ENCODE data around the gene ARMC6.
A peak's percentile ranks its signal among the peaks of the same experiment; 100 is the strongest.
"Not testable (repeated sequence)": the region's sequence is repeated elsewhere in the genome, so short reads cannot be mapped to it uniquely, and the experiment has no call there.

The ARMC6 gene

GRCh38 chr19:19022380-19022961 is 10.9 kb upstream of the ARMC6 start:
- DNase-seq (ENCODE audit: low read depth): no peak

- not testable (repeated sequence) for DNase-seq (ENCODE audit: low read depth)
Observed at GRCh38 chr19:19023376-19023775, 10.0 kb upstream of the ARMC6 start.

DNA sequence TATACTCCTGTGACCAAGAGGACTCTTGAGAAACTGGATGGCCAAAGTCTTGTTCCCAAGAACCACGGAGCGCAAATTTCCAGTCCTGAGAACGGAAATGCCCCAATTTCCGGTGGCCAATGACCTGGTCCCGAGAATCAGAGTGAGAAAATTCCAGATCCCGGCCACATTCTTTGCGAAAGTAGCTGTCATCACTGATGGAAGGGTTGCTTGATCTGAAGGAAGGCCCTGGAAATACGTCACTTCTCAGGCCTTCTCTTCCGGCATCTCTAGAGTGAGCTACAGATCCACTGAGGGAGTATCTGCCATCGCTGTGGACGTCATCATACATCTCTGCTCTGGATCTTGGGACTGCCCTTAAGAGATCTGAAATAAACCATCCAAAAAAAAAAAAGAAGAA is 7.5 kb upstream of the ARMC6 start:
- no peak for DNase-seq (ENCODE audit: low read depth)

DNA sequence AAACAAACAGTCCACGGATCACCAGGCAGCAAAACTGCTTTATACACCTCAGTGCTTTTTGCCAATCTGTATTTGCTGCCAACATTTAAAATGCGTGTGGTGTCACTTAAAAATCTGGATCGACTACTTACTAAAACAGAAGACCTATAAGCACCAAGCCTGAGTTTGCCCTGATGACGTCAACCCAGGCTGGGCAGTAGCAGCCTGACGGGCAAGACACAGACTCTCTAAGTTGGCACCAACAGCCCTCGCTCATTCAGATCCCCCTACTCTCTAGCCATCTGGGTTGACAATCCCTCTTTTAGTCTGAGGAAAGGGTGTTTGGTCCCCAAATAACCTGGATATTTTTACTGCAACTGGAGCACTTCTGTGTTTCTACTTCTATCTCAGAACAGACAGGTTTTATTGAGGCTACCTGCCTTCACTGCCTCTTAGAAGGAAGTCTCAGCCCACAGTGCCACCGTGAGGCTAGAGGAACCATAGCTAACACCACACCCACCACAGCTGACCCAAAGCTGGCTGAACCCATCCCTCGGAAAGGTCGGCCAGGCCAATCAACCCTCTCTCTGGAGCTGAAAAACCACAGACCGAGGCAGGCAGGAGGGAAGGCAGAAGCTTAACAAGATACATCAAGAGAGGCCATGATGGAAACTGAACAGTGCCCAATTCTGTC is 7.0 kb upstream of the ARMC6 start:
- DNase-seq (ENCODE audit: low read depth): no peak

- DNase-seq (ENCODE audit: low read depth): no peak
Observed at GRCh38 chr19:19027228-19027627, 6.2 kb upstream of the ARMC6 start.

GRCh38 chr19:19028526-19028925 is 4.9 kb upstream of the ARMC6 start:
- DNase-seq (ENCODE audit: low read depth): no peak

DNA sequence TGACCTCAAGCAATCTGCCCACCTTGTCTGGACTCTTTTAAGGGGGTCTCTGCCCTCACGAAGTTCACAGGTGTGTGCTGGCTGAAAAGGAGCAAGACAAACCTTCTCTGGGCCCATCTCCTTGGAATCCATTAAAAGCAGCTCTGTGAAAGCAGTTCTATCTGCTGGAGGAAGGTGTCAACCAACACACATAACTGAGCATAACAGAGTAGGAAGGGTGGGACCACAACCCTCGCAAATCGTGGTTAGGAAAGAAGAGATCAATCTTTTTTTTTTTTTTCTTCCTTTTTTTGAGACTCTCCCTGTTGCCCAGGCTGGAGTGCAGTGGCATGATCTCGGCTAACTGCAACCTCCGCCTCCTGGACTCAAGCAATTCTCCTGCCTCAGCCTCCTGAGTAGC is 1.5 kb upstream of the ARMC6 start:
- no peak for DNase-seq (ENCODE audit: low read depth)

DNA sequence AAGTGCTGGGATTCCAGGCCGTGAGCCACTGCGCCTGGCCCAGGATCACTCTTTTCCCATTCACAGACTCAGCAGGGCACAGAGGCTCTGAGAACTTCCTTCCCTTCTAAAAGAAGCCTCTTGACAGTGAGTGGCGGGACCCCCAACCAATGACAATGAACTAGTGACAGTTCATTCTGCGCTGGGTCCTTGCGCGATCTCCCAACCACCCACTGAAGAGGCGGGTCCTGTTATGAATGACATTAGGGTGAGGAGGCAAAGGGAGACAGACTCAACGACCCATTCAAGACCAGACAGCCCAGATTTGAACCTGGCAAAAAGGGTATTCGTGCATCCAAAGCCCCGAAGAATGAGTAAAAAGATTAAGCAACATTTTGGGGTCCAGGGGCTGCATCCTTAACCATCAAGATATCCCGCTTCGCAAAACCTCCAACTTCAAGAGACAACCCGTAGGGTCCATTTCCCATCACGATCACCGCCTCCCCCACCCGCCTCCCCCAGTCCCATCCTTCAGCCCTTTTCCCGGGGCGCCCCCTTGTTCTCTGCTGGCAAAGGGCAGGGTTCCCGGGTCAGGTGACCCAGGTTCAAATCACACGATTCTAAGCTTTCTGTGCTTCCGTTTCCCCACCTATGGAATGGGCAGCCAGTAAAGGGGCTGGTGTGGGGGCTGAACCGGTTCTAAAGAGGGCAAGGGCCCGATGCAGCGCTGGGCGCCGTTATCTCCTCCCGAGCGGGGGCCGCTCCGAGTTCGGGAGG is 805 bp upstream of the ARMC6 start:
- DNase-seq (ENCODE audit: low read depth): peak; percentile 79

GRCh38 chr19:19033176-19033425 is 302 bp upstream of the ARMC6 start:
- no peak for DNase-seq (ENCODE audit: low read depth)

DNA sequence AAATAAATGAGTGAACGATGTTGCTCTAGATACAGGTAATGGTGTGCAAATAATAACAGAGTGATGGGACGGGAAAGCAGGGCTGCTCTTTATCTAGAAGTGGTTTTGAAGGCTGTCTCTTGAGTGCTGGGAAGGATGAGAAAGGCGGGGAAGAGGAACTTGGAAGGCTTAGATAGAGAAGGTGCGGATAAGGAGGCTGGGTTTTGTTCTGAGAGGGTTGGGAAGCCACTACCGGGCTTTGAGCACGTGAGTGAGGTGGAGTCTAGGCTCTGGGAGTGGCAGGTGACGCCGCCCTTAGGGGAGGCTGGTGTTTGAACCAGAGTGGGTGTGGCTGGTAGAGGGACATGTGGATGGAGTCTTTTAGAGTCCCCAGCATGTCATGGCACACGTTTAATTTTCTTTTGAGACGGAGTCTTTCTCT is 811 bp downstream of the ARMC6 start:
- DNase-seq (ENCODE audit: low read depth): peak; percentile 75

GRCh38 chr19:19039901-19040300 is 6.5 kb downstream of the ARMC6 start:
- DNase-seq (ENCODE audit: low read depth): peak; percentile 8

GRCh38 chr19:19040417-19040816 is 7.0 kb downstream of the ARMC6 start:
- no peak for DNase-seq (ENCODE audit: low read depth)

DNA sequence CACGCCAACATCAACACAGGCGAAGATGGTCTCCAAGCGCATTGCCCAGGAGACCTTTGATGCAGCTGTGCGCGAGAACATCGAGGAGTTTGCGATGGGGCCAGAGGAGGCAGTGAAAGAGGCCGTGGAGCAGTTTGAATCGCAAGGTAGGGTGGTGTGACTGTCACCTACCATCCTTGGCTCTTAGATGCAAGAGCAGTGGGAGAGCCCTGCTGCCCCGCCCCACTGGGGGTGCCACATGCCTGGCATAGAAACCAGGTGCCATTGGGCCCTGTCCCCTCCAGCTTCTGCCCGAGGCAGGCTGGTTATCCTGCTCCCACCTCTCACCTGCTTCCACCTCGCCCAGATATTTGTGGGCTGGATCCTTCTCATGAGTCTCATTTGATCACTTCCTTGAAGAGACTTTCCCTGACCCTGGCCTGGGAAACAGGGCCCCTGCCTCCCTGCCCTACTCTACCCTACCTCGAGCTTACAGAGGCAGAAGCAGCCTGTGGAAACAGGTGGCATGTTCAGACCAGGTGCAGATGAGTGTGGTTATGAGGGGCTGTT is 9.4 kb downstream of the ARMC6 start:
- DNase-seq (ENCODE audit: low read depth): no peak

- DNase-seq (ENCODE audit: low read depth): no peak
Observed at GRCh38 chr19:19043481-19043880, 10.1 kb downstream of the ARMC6 start.

GRCh38 chr19:19043881-19044280 is 10.5 kb downstream of the ARMC6 start:
- no peak for DNase-seq (ENCODE audit: low read depth)

DNA sequence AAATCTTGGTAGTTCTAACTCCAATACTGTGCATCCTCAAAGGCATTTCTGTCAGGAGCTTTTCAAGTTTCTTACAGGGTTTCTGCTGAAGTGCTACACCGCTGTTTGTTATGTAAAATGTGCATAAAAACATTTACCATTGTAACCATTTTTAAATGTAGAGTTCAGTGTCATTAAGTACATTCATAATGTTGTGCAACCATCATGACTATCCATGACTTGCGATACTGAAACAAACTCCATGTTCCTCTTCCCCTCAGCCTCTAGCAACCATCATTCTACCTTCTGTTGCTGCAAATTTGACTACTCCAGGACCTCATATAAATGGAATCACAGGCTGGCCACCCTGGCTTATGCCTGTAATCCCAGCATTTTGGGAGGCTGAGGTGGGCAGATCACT is 16.0 kb downstream of the ARMC6 start:
- DNase-seq (ENCODE audit: low read depth): no peak

DNA sequence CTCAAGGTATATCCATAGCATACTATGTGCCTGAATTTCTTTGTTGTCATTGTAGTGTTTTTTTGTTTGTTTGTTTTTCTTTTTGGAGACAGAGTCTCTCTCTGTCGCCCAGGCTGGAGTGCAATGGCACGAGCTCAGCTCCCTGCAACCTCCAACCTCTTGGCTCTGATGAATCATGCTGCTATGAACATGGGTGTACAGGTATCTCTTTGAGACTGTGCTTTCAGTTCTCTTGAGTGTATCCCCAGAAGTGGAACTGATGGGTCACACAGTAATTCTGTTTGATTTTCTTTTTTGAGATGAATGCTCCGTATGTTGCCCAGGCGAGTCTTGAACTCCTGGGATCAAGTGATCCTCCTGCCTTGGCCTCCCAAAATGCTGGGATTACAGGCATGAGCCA is 16.7 kb downstream of the ARMC6 start:
- DNase-seq (ENCODE audit: low read depth): no peak

- DNase-seq (ENCODE audit: low read depth): no peak
Observed at GRCh38 chr19:19050731-19051130, 17.3 kb downstream of the ARMC6 start.

DNA sequence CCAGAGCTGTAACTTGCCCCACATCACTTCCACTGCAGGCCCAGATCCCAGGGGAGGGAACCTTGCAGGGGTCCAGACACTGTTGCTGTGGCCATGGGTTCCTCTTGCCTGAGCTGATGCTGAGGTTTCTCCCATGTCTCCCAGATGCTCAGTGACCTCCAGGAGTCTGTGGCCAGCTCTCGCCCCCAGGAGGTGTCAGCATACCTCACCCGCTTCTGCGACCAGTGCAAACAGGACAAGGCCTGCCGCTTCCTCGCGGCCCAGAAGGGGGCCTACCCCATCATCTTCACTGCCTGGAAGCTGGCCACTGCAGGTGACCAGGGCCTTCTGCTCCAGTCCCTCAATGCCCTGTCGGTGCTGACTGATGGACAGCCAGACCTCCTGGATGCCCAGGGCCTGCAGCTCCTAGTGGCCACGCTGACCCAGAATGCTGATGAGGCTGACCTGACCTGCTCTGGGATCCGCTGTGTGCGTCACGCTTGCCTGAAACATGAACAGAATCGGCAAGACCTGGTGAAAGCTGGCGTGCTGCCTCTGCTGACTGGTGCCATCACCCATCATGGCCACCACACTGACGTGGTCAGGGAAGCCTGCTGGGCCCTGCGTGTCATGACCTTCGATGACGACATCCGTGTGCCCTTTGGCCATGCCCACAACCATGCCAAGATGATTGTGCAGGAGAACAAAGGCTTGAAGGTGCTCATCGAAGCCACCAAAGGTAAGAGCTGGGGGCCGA is 18.2 kb downstream of the ARMC6 start:
- no peak for DNase-seq (ENCODE audit: low read depth)

GRCh38 chr19:19052921-19053320 is 19.5 kb downstream of the ARMC6 start:
- no peak for DNase-seq (ENCODE audit: low read depth)

GRCh38 chr19:19053508-19054314 is 20.3 kb downstream of the ARMC6 start:
- peak; percentile 20 for DNase-seq (ENCODE audit: low read depth)

All from activated T-cell treated with anti-CD3 and anti-CD28 coated beads for 24 hours (primary cell).